HEK293T (cell line): ENCODE results near the gene DIDO1.

Experiments
- BHLHE40 ChIP-seq: fragments of 450-650 bp; IDR thresholded peaks from 2 replicates; pipeline ENCODE4 v1.6.1; 2016; ENCODE audit warnings: mild to moderate bottlenecking, moderate library complexity, borderline replicate concordance
- SP1 ChIP-seq: fragments of 450-650 bp; IDR thresholded peaks from 2 replicates; pipeline ENCODE4 v1.6.1; 2017

DNA sequence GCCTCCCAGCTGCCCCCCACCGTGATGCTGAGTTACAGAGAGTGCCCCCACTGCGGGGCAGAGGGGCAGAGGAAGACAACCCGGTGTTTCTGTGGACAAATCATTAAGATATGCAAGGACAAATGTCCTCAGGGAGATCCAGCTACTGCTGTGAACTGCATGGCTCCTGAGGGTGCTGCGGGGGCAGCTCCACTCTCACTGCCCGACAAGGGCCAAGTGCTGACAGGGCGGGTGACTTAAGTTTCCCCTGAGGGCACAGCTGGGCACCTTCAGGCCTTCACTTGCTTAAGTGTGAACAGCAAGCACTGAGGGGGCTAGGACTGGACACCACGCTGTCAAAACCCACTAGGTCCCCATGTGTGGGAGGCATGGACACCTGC lies 38.5 kb downstream of the DIDO1 start:
- no peak for TF ChIP-seq SP1
- TF ChIP-seq BHLHE40: no peak
